Measurements from ENCODE around the gene SLC25A11.

DNA sequence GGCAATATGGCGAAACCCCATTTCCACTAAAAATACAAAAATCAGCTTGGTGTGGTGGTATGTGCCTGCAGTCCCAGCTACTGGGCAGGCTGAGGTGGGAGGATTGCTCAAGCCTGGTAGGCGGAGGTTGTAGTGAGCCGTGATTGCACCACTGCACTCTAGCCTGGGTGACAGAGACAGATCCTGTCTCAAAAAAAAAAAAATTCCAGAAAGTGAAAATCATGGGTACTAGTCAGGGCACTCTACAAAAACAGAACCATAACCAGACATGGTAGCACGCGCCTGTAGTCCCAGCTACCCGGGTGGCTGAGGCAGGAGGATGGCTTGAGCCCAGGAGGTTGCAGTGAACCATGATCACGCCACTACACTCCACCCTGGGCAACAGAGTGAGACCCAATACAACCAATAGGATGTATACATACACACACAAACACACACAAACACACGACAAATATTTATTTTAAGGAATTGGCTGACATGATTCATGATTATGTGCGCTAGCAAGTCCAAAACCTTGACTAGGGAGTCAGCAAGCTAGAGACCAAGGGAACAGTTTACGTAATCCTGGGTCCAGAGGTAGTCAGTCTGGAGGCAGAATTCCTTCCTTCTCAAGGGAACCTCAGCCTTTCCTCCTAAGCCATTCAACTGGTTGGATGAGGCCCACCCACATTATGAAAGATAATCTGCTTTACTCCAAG lies 19.3 kb downstream of the SLC25A11 start:
- TF ChIP-seq POLR2A (IDR thresholded peaks at IDR 0.05) (no peak), POLR2AphosphoS5 (IDR thresholded peaks at IDR 0.05) (no peak)
- TF ChIP-seq, protein P1, sequence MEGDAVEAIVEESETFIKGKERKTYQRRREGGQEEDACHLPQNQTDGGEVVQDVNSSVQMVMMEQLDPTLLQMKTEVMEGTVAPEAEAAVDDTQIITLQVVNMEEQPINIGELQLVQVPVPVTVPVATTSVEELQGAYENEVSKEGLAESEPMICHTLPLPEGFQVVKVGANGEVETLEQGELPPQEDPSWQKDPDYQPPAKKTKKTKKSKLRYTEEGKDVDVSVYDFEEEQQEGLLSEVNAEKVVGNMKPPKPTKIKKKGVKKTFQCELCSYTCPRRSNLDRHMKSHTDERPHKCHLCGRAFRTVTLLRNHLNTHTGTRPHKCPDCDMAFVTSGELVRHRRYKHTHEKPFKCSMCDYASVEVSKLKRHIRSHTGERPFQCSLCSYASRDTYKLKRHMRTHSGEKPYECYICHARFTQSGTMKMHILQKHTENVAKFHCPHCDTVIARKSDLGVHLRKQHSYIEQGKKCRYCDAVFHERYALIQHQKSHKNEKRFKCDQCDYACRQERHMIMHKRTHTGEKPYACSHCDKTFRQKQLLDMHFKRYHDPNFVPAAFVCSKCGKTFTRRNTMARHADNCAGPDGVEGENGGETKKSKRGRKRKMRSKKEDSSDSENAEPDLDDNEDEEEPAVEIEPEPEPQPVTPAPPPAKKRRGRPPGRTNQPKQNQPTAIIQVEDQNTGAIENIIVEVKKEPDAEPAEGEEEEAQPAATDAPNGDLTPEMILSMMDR (IDR thresholded peaks at IDR 0.05), result no peak
